ENCODE measurements around the gene POGZ.

The POGZ gene

GRCh38 chr1:151459331-151460046 is at the start of gene POGZ:
POGZ (minus strand) TSS chr1:151459494; CDS start chr1:151442204, 17,290 bp downstream.
- in situ Hi-C loops (cut with HindIII; ENCODE audit: low sequenced_read_pairs), result no loop called here

- in situ Hi-C loops (cut with HindIII; ENCODE audit: low sequenced_read_pairs), result no loop called here
Observed at GRCh38 chr1:151508833-151509232, 49.5 kb upstream of the POGZ start.

DNA sequence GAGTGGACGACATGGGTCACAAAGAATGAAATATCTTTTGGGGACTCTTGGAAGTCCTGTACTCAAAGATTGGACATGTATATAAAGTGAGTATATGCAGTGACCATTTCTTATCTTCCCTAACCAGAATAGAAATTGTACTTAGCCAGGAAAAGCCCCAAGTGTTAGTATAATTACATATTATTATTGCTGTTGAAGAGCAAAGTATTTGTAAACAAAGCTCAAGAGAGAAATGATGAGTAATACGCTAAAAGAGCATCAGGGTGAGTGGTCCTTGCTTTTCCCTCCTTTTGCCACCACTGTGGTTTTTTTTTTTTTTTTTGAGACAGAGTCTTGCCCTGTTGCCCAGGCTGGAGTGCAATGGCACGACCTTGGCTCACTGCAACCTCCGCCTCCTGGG is 45.5 kb upstream of the POGZ start:
- in situ Hi-C loops (cut with HindIII; ENCODE audit: low sequenced_read_pairs), result no loop called here

DNA sequence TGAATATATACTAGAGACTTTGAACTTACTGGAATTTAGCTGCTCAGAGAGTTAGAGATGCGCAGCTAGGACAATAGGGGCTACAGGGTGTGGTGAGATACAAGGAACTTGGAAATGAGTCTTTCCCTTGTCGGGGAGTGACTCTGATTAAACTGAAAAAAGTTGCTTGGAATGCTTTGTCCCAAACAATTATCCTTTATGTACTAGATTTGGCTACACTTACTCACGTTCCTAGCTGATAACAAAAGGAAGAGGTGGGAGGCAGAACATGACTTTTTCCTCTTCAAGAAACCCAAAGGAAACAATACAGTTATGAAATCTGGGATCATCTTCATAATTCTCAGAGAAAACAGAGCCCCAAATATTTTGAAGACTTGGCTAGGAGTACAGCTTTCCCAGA is 45.0 kb upstream of the POGZ start:
- in situ Hi-C loops (cut with HindIII; ENCODE audit: low sequenced_read_pairs), result no loop called here

DNA sequence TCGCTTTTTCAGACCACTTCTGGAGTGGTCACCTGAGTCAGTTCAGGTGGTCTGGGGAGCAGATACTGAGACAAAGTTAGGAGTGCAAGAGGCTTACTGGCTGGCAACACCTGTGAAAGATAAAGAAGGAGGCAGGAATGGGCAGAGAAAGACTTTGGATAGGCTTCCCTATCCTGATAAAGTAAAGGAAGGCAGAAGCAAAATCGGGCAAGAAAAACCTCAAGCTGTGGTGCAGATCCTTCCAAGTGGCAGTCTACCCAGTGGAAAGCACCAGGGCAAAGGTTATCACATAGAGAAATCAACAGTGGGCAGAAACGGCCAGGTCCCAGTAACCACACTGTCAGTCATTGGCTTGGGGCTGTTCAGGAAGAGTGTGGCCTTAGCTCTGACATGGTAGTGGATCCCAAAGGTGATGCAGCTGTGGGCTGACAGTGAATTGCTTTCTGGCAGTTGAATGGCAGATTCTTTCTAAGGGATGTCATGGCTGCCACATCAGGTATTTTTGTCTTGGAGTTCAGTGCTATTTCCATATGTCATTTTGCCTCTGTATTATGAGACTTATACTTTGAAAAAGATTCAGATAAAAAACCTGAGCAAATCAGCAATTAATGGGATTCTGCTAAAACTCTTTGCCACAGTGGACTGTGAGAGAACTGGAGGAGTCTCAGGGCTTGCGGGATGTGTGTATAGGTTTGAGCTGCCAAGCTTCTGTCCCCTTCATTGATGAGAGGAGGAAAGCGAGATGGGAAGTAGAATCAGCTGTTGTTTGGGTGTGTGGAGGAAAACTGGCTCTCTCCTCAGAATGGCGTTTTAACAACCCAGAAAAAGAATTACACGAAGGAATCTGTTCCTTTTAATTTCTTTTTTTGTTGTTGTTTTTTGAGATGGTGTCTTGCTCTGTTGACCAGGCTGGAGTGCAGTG is 43.8 kb upstream of the POGZ start:
- in situ Hi-C loops (cut with HindIII; ENCODE audit: low sequenced_read_pairs), result no loop called here

GRCh38 chr1:151502035-151502700 is 42.9 kb upstream of the POGZ start:
- in situ Hi-C loops (cut with HindIII; ENCODE audit: low sequenced_read_pairs), result no loop called here

- in situ Hi-C loops (cut with HindIII; ENCODE audit: low sequenced_read_pairs), result no loop called here
Observed at GRCh38 chr1:151501474-151501873, 42.2 kb upstream of the POGZ start.

- in situ Hi-C loops (cut with HindIII; ENCODE audit: low sequenced_read_pairs), result no loop called here
Observed at GRCh38 chr1:151499930-151500329, 40.6 kb upstream of the POGZ start.

- in situ Hi-C loops (cut with HindIII; ENCODE audit: low sequenced_read_pairs), result no loop called here
Observed at GRCh38 chr1:151499365-151499764, 40.1 kb upstream of the POGZ start.

DNA sequence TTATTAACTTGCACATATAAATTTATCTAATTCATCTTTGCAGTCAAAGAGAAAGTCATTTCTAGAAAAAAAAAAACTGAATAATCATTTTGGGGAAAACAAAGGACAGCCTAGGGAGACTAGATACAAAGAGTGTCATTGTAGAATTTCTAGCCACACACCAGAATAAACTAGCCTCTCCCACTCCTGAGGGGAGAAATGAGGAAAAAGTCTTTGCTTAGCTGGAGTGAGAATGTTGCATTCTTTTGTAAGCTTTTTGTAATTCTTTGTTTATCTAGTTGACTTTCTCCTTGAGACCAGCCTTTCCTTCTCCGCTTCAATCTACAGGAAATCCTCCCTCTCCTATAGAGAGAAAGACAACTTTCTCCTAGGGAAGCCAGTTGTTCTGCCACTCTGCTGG is 36.0 kb upstream of the POGZ start:
- in situ Hi-C loops (cut with HindIII; ENCODE audit: low sequenced_read_pairs), result no loop called here

- in situ Hi-C loops (cut with HindIII; ENCODE audit: low sequenced_read_pairs), result no loop called here
Observed at GRCh38 chr1:151494741-151495281, 35.5 kb upstream of the POGZ start.

- in situ Hi-C loops (cut with HindIII; ENCODE audit: low sequenced_read_pairs), result no loop called here
Observed at GRCh38 chr1:151493042-151493441, 33.7 kb upstream of the POGZ start.

- in situ Hi-C loops (cut with HindIII; ENCODE audit: low sequenced_read_pairs), result no loop called here
Observed at GRCh38 chr1:151492120-151492519, 32.8 kb upstream of the POGZ start.

GRCh38 chr1:151491641-151492040 is 32.3 kb upstream of the POGZ start:
- in situ Hi-C loops (cut with HindIII; ENCODE audit: low sequenced_read_pairs), result no loop called here

DNA sequence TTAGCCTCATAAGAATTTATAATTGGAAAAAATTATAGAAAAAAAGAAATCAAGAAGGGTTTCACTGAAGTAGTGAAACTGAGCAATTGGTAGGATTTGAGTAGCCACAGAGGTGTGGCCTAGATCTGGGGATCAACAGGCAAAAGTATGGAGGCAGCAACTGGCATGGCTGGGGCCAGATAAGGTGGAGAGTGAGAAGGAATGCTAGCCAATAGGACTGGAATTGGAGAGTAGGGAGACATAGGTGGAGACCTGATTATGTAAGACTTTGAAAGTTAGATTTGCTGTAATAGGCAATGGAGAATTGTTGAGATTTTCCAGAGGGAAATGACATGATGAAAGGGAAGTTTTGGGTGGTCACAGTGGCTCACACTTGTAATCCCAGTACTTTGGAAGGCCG is 27.3 kb upstream of the POGZ start:
- in situ Hi-C loops (cut with HindIII; ENCODE audit: low sequenced_read_pairs), result no loop called here

DNA sequence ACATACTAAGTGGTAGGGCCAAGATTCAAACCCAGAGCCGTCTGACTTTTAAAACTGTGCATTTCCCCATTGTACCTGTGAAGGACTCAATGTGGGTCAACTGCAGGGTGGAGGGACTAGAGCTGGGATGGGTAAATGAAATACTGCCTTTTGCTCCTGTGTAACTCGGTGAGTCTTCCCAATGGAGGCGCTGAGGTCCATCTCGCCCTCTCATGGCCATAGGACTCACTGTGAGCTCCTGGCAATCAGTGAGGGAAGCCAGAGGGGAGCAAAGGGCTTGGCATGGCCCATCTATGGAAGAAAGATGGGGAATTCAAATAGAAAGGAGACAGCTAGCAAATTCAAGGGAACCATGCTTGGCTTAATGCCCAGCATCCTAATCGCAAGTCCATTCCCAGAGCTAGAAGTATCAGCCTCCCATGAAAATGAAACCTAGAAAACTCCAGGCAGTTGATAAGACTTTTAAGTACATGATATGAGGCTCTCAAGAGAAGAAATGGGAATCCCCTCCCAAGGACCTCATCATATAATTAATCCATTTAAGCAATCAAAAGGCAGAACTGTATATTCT is 26.5 kb upstream of the POGZ start:
- in situ Hi-C loops (cut with HindIII; ENCODE audit: low sequenced_read_pairs), result no loop called here

DNA sequence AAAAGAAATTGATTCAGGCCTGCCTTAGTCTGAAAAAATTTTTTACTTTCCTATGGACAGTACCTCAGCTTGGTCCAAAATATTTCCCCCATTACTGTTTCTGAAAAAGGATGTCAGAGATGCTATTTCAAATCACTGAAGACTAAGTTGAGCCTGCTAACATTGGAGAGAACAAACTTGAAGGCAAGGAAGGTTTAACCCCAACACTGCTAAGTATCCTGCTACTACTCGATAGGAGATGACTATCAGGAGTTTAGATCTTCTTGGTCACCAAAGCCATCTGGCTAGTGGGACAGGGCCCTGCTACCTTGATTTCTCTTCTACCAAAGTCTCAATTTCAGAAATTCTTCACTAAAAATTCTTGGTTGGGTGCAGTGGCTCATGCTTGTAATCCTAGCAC is 22.7 kb upstream of the POGZ start:
- in situ Hi-C loops (cut with HindIII; ENCODE audit: low sequenced_read_pairs), result no loop called here

GRCh38 chr1:151479462-151479861 is 20.2 kb upstream of the POGZ start:
- in situ Hi-C loops (cut with HindIII; ENCODE audit: low sequenced_read_pairs), result no loop called here

DNA sequence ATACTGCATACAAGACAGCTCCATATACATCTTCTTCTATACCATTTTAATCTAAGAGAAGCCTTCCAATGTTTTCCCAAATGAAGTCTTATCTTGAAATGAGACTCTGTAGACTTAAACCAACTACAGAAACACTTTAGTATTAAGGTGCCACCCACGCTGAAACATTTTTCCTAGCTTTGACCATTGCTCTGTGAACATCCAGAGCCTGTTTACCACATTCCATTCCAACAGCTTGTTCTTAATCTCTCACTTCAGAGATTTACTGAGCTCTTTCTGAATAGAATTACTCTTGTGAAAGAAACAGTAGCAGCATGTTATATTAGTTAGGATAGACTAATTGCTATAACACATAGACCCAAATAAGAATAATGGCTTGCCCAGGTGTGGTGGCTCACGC is 19.6 kb upstream of the POGZ start:
- in situ Hi-C loops (cut with HindIII; ENCODE audit: low sequenced_read_pairs), result no loop called here

DNA sequence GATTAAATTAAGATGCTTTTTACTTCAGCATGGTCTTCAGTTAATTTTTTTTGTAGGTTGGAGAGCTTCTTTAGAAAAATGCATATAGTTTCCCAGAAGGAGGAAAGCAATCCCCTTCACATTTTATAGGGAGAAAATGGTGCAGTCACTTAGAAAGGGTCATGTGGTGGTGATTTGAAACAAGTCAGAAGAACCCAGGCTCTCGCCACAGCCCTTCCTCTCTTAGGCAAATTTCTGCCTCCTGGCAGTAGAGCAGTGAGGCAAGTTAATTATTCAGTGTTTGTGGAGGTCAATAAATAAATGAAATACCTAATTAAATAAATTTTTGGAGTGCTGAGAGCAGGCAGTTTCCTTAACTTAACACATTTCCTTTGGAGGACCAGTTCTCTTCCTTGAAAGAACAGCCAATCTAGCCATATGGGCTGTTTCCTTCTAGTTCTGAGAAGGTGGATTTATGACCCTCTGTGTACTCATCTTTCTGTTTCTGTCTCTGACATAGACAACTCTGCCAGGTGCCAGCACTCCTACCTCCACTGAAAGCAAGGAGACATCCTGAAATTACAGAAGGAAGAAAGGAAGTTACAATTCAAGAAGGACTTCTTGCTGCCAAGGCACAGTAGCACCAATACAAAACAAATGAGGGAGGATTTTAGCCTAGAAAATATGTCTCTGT is 19.0 kb upstream of the POGZ start:
- in situ Hi-C loops (cut with HindIII; ENCODE audit: low sequenced_read_pairs), result no loop called here

All from DLD1 (cell line).